HepG2 (cell line): ENCODE measurements around the gene GBE1. TPM values are rescaled to one million over a fixed set of nuclear protein-coding genes. Genes with fewer than 3 reads are reported as not detected.

Source experiments
- ATAC-seq: fragments of 200-7000 bp; cut with Tn5 transposase; 3 replicates; pipeline ENCODE4 v1.9.1; 2020; ENCODE audit warnings: mild to moderate bottlenecking, moderate library complexity
- BruUV-seq: library from RNA; stranded (reverse); fragments of 400-500 nt; replicated peaks from 2 replicates; lab custom pipeline; 2021; lab: Mats Ljungman, UMichigan
- CTCF ChIA-PET: fragments of 300-600 bp; formaldehyde crosslinking; extraction: SDS; loops from one replicate; lab custom pipeline; 2021; ENCODE audit warnings: low total read pairs, inconsistent platforms, low intra/inter-chr PET ratio; lab: Yijun Ruan, JAX
- POLR2A ChIA-PET: fragments of 350-600 bp; sonication (Branson Sonifier 250); formaldehyde crosslinking; loops from one replicate; lab custom pipeline; 2020; ENCODE audit warnings: antibody characterized with exemption, inconsistent platforms; lab: Yijun Ruan, JAX
- DNase-seq: peaks from one replicate; pipeline ENCODE4 v3.0.0-alpha.2; 2015; ENCODE audit warnings: low spot score
- FAIRE-seq: peaks from 3 replicates; lab custom pipeline; 2011; peaks lifted over from hg19 to GRCh38; lab: Jason Lieb, UNC
- H2AFZ ChIP-seq: one replicate; pipeline ENCODE4 v1.6.1; 2011; ENCODE audit warnings: low read length, inconsistent platforms
- H3K27ac ChIP-seq: fragments of 300-600 bp; 3 replicates; pipeline ENCODE4 v1.8.0; 2011; ENCODE audit warnings: mixed run types, mild to moderate bottlenecking, mixed read lengths, low read length, inconsistent platforms; ENCODE audit not compliant: insufficient read depth; ENCODE audit errors: extremely low read length
- H3K27me3 ChIP-seq, 2 experiments: fragments of 200-600 bp in 1 of 2; 2 replicates in 1 of 2; 3 replicates in 1 of 2; pipeline versions ENCODE4 v1.6.0 to v1.8.0; 2011; ENCODE audit warnings: low read length in 2 of 2, mild to moderate bottlenecking in 2 of 2, moderate library complexity in 2 of 2, inconsistent platforms in 1 of 2; ENCODE audit not compliant: insufficient read depth in 2 of 2, control insufficient read depth in 1 of 2
- H3K36me3 ChIP-seq, 2 experiments: fragments of 200-600 bp in 1 of 2; replicated peaks in 1 of 2; 2 replicates in 1 of 2; 3 replicates in 1 of 2; pipeline versions ENCODE4 v1.5.1 to v1.8.0; 2011; ENCODE audit warnings: low read length in 2 of 2, inconsistent platforms in 1 of 2; ENCODE audit not compliant: insufficient read depth in 2 of 2, control insufficient read depth in 1 of 2
- H3K4me1 ChIP-seq: 2 replicates; pipeline ENCODE4 v1.5.1; 2012; ENCODE audit warnings: low read length, inconsistent platforms; ENCODE audit not compliant: insufficient read depth
- H3K4me2 ChIP-seq: 2 replicates; pipeline ENCODE4 v1.6.0; 2011; ENCODE audit warnings: low read depth, low read length, inconsistent platforms
- H3K4me3 ChIP-seq, 3 experiments: fragments of 200-600 bp in 1 of 3; sonication (generic), shearing (Covaris generic) in 1 of 3; replicated peaks in 1 of 3; 2 replicates each; pipeline ENCODE4 v1.5.1; 2011 to 2016; ENCODE audit warnings: low read length in 3 of 3, inconsistent platforms in 2 of 3, low read depth in 2 of 3, mild to moderate bottlenecking in 2 of 3, control low read depth in 1 of 3, mixed read lengths in 1 of 3; ENCODE audit not compliant: insufficient read depth in 1 of 3
- H3K79me2 ChIP-seq: one replicate; pipeline ENCODE4 v1.6.1; 2011; ENCODE audit warnings: low read length, inconsistent platforms; ENCODE audit not compliant: insufficient read depth
- H3K9ac ChIP-seq: 2 replicates; pipeline ENCODE4 v1.6.0; 2011; ENCODE audit warnings: mild to moderate bottlenecking, low read depth, low read length, inconsistent platforms; ENCODE audit not compliant: insufficient read depth
- H3K9me3 ChIP-seq: 2 replicates; pipeline ENCODE4 v1.5.1; 2012; ENCODE audit warnings: mild to moderate bottlenecking, low read length
- H4K20me1 ChIP-seq: 2 replicates; pipeline ENCODE4 v1.6.0; 2011; ENCODE audit warnings: inconsistent platforms, mild to moderate bottlenecking, low read length, moderate library complexity; ENCODE audit not compliant: insufficient read depth
- ARNT ChIP-seq: fragments of 450-650 bp; IDR thresholded peaks from 2 replicates; pipeline ENCODE4 v1.6.1; 2017
- MAF1 ChIP-seq: sonication (generic); formaldehyde crosslinking; IDR thresholded peaks from 2 replicates; pipeline ENCODE4 v1.5.0; 2020; ENCODE audit warnings: missing genetic modification reagents, borderline replicate concordance
- SOX13 ChIP-seq, 3 experiments: fragments of 450-650 bp in 1 of 3; sonication (generic) in 1 of 3; formaldehyde crosslinking in 1 of 3; IDR thresholded peaks in 2 of 3; conservative IDR thresholded peaks in 1 of 3; 2 replicates each; pipeline versions ENCODE4 v1.5.0 to v1.6.1; 2016 to 2020; ENCODE audit warnings: antibody characterized with exemption in 1 of 3, mild to moderate bottlenecking in 1 of 3, missing compliant biosample characterization in 1 of 3, missing genetic modification reagents in 1 of 3, moderate library complexity in 1 of 3
- WGBS: methylation state at CpG from one replicate; pipeline ENCODE4 v1.1.6; 2017; ENCODE audit warnings: low lambda C conversion rate; 5-methylcytosine and 5-hydroxymethylcytosine counted together
- in situ Hi-C: cut with HindIII; loops from 2 replicates; pipeline ENCODE4 v1.10.0; 2017; ENCODE audit warnings: low pct_unique_long_range_greater_than_20kb; ENCODE audit not compliant: extremely low pct_ligation_motif_present
- intact Hi-C: fragments of 100-400 bp; cut with micrococcal nuclease; formaldehyde crosslinking; loops from one replicate; pipeline ENCODE4 v1.10.0; 2022; ENCODE audit not compliant: unreplicated experiment
- polyA plus RNA-seq, 8 experiments: library from polyadenylated mRNA; depleted of rRNA in 3 of 8; stranded (reverse) in 7 of 8; unstranded in 1 of 8; fragments of >200 nt; fragmentation: Illumina TruSeq in 4 of 8; extraction: Trizol in 4 of 8; gene quantifications; 2 replicates each; pipeline versions ENCODE4 v1.2.1 to v1.2.3, GENCODE V29; 2011 to 2016; ENCODE audit warnings: low read depth in 4 of 8, missing spikeins in 1 of 8, mixed read lengths in 1 of 8; ENCODE audit not compliant: insufficient read depth in 1 of 8
- total RNA-seq, 5 experiments: library from RNA; depleted of rRNA; stranded (reverse); fragments of >200 nt; fragmentation: Illumina TruSeq; extraction: Trizol; gene quantifications; 2 replicates each; pipeline ENCODE4 v1.2.3, GENCODE V29; 2016; ENCODE audit warnings: low read depth in 1 of 5
- TF ChIP-seq, protein P1 (sequence below): sonication (generic); formaldehyde crosslinking; IDR thresholded peaks from 2 replicates; pipeline ENCODE4 v1.4.0; 2020; ENCODE audit warnings: mild to moderate bottlenecking, missing genetic modification reagents

The GBE1 gene
- total and polyA plus RNA-seq, 2 of the 13 experiments (the other 11 are each of a cell fraction or from before 2014, with no cell fraction given): 22.9 to 36.1 TPM

DNA sequence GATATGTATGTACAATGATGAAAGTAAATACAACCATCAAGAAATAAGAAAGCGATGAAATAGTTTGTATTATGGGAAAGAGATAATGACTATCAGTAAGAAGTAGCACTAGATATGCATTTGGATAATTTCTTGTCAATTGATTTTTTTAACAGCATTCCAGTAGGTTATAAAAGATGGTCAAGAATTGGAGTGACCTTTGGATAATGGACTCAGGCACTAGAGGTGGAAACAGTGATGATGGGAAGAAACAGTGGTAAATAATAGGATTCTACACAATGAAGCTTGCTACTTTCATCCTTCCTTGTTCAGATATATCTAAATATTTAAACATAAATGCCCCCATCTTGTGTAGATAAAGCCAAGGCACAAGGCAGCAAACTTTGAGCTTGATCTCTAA, 101.4 kb downstream of the GBE1 start:
- no peak overlapping the region for H3K4me3 ChIP-seq
- in situ Hi-C loops (loop anchor here (25.0 kb wide), 1 partner anchor 477 kb away; no protein-coding TSS in a partner anchor), intact Hi-C loops (loop anchor here (10.0 kb wide), 1 partner anchor 475 kb away; no protein-coding TSS in a partner anchor)
- 100% methylated on average over 1 of the region's 1 CpG for WGBS
- BruUV-seq: no TSS peak
- 0 out of 5 replicates have a peak, but pooled peaks cover 0 to 3% of the 10 kb centered on the region in 2 experiments for H3K36me3 ChIP-seq
- H3K9ac ChIP-seq: no peak overlapping the region
- no peak for ATAC-seq
- no peak for TF ChIP-seq ARNT
- ChIA-PET POLR2A (no interaction called here), CTCF (no interaction called here)
- no peaks in the 10 kb centered on the region for H3K9me3 ChIP-seq
- DNase-seq: no peak
- H2AFZ ChIP-seq: no peak overlapping the region
- H3K27me3 ChIP-seq: no peaks in the 10 kb centered on the region
- no peaks in the 10 kb centered on the region for H3K79me2 ChIP-seq
- H3K4me2 ChIP-seq: no peak overlapping the region
- H3K4me1 ChIP-seq: peaks cover 15% of the 10 kb centered on the region
- H3K27ac ChIP-seq: no peak overlapping the region
- no peak for FAIRE-seq
- H4K20me1 ChIP-seq: no peaks in the 10 kb centered on the region

DNA sequence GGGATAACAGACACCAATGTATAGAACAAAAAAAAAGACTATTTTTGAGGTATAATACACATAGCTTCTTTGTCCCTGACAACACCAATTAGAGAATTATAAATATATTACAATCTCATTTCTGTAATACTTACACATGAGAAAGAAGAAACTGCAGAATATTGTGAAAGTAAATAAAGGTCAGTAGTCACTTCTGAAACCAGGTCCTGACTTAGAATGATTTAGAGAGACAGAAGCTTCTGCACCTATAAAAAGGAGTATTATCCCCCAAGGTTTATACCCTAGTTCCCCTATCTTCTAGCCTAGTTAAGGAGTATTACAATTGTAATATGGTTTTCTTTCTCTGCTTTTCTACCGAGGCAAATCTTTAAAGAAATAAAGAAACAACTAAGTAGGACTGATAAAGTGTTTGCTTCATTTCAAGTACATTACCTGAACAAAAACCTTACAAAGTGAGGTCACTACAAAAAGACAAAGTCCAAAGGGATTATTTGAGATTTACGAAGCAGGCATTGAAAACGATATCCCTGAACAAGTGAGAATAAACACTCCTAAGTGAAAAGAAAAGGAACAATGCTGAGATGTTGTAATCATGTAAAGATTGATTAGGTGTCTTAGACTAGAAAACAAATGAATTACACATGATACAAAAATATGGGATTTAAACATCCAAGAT, 103.0 kb downstream of the GBE1 start:
- DNase-seq: no peak
- no TSS peak for BruUV-seq
- CTCF ChIA-PET: no interaction called here
- Histone ChIP-seq H3K36me3 (0 out of 5 replicates have a peak, but pooled peaks cover 0 to 3% of the 10 kb centered on the region in 2 experiments), H3K4me2 (no peak overlapping the region), H3K4me1 (peaks cover 15% of the 10 kb centered on the region), H3K9me3 (no peaks in the 10 kb centered on the region)
- in situ Hi-C loops: loop anchor here (25.0 kb wide), 1 partner anchor 479 kb away; no protein-coding TSS in a partner anchor
- TF ChIP-seq, protein P1, sequence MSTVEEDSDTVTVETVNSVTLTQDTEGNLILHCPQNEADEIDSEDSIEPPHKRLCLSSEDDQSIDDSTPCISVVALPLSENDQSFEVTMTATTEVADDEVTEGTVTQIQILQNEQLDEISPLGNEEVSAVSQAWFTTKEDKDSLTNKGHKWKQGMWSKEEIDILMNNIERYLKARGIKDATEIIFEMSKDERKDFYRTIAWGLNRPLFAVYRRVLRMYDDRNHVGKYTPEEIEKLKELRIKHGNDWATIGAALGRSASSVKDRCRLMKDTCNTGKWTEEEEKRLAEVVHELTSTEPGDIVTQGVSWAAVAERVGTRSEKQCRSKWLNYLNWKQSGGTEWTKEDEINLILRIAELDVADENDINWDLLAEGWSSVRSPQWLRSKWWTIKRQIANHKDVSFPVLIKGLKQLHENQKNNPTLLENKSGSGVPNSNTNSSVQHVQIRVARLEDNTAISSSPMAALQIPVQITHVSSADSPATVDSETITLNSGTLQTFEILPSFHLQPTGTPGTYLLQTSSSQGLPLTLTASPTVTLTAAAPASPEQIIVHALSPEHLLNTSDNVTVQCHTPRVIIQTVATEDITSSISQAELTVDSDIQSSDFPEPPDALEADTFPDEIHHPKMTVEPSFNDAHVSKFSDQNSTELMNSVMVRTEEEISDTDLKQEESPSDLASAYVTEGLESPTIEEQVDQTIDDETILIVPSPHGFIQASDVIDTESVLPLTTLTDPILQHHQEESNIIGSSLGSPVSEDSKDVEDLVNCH (CRISPR knock-in tag): no peak
- TF ChIP-seq SOX13 (IDR thresholded peaks at IDR 0.05): no peak
- 0 out of 4 replicates have a peak, but pooled peaks of 1 of the 2 experiments have one; percentile 15 for TF ChIP-seq SOX13 (CRISPR knock-in tag; conservative IDR thresholded peaks at IDR 0.05 in 1 of 2, IDR thresholded peaks at IDR 0.05 in 1 of 2)
- no peak for TF ChIP-seq MAF1 (CRISPR knock-in tag)
- TF ChIP-seq, all 625 proteins: peak for 1
- no peak overlapping the region for H3K9ac ChIP-seq
- peak; percentile 18 for FAIRE-seq
- WGBS: 36% methylated on average over 3 of the region's 3 CpGs
- no peak overlapping the region for H3K4me3 ChIP-seq
- no peaks in the 10 kb centered on the region for H3K79me2 ChIP-seq
- intact Hi-C loops: no loop called here
- no peaks in the 10 kb centered on the region for H4K20me1 ChIP-seq
- POLR2A ChIA-PET: no interaction called here
- no peaks in the 10 kb centered on the region for H3K27me3 ChIP-seq
- H2AFZ ChIP-seq: no peak overlapping the region
- no peak overlapping the region for H3K27ac ChIP-seq
- ATAC-seq: no peak
